ENCODE measurements around the gene ZBTB17.

DNA sequence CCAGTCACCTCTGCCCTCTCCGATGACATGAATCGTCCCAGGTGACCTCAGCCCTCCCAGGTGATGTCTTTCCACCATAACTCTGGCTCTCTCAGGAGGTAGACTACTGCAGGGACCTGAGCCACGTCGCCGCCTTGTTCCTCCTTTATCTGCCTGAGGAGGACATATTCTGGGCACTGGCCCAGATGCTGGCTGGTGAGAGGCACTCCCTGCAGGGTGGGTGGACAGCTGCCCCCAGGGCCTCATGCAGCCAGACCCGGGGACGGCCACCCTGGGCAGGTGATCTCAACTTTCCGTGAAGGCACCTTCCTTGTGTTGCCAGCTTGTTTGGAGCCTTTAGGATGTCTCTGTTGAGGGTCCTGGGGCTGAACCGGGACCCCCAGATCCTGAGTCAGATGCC is 13.9 kb upstream of the ZBTB17 start:
- TF ChIP-seq, protein P1, sequence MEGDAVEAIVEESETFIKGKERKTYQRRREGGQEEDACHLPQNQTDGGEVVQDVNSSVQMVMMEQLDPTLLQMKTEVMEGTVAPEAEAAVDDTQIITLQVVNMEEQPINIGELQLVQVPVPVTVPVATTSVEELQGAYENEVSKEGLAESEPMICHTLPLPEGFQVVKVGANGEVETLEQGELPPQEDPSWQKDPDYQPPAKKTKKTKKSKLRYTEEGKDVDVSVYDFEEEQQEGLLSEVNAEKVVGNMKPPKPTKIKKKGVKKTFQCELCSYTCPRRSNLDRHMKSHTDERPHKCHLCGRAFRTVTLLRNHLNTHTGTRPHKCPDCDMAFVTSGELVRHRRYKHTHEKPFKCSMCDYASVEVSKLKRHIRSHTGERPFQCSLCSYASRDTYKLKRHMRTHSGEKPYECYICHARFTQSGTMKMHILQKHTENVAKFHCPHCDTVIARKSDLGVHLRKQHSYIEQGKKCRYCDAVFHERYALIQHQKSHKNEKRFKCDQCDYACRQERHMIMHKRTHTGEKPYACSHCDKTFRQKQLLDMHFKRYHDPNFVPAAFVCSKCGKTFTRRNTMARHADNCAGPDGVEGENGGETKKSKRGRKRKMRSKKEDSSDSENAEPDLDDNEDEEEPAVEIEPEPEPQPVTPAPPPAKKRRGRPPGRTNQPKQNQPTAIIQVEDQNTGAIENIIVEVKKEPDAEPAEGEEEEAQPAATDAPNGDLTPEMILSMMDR (IDR thresholded peaks at IDR 0.05 in 2 of 3, conservative IDR thresholded peaks at IDR 0.05 in 1 of 3; ENCODE audit: control insufficient read depth in 2 of 3, extremely low read depth in 1 of 3, insufficient read depth in 1 of 3, low read depth in 3 of 3, low read length in 3 of 3): no peak
- TF ChIP-seq ZNF384 (IDR thresholded peaks at IDR 0.05; ENCODE audit: borderline replicate concordance, low read depth, low read length) (no peak), EP300 (IDR thresholded peaks at IDR 0.05; ENCODE audit: borderline replicate concordance in 1 of 2, control insufficient read depth in 1 of 2, low read depth in 2 of 2, low read length in 2 of 2) (no peak), CBFB (IDR thresholded peaks at IDR 0.05; ENCODE audit: low read depth) (no peak), STAT1 (conservative IDR thresholded peaks at IDR 0.05) (no peak), POLR2A (IDR thresholded peaks at IDR 0.05; ENCODE audit: low read depth, low read length) (no peak), JUNB (IDR thresholded peaks at IDR 0.05) (no peak), POLR2AphosphoS5 (IDR thresholded peaks at IDR 0.05; ENCODE audit: low read length) (no peak), CEBPB (IDR thresholded peaks at IDR 0.05; ENCODE audit: borderline replicate concordance in 1 of 2, low read depth in 2 of 2, low read length in 2 of 2) (no peak), EGR1 (IDR thresholded peaks at IDR 0.05; ENCODE audit: borderline replicate concordance in 1 of 2, low read depth in 2 of 2, low read length in 2 of 2) (no peak), JUND (IDR thresholded peaks at IDR 0.05; ENCODE audit: low read depth, low read length) (no peak), HCFC1 (IDR thresholded peaks at IDR 0.05; ENCODE audit: low read length) (no peak)
- TF ChIP-seq, protein P2, sequence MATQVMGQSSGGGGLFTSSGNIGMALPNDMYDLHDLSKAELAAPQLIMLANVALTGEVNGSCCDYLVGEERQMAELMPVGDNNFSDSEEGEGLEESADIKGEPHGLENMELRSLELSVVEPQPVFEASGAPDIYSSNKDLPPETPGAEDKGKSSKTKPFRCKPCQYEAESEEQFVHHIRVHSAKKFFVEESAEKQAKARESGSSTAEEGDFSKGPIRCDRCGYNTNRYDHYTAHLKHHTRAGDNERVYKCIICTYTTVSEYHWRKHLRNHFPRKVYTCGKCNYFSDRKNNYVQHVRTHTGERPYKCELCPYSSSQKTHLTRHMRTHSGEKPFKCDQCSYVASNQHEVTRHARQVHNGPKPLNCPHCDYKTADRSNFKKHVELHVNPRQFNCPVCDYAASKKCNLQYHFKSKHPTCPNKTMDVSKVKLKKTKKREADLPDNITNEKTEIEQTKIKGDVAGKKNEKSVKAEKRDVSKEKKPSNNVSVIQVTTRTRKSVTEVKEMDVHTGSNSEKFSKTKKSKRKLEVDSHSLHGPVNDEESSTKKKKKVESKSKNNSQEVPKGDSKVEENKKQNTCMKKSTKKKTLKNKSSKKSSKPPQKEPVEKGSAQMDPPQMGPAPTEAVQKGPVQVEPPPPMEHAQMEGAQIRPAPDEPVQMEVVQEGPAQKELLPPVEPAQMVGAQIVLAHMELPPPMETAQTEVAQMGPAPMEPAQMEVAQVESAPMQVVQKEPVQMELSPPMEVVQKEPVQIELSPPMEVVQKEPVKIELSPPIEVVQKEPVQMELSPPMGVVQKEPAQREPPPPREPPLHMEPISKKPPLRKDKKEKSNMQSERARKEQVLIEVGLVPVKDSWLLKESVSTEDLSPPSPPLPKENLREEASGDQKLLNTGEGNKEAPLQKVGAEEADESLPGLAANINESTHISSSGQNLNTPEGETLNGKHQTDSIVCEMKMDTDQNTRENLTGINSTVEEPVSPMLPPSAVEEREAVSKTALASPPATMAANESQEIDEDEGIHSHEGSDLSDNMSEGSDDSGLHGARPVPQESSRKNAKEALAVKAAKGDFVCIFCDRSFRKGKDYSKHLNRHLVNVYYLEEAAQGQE (IDR thresholded peaks at IDR 0.05; ENCODE audit: low read depth, low read length): no peak
- TF ChIP-seq, protein P3, sequence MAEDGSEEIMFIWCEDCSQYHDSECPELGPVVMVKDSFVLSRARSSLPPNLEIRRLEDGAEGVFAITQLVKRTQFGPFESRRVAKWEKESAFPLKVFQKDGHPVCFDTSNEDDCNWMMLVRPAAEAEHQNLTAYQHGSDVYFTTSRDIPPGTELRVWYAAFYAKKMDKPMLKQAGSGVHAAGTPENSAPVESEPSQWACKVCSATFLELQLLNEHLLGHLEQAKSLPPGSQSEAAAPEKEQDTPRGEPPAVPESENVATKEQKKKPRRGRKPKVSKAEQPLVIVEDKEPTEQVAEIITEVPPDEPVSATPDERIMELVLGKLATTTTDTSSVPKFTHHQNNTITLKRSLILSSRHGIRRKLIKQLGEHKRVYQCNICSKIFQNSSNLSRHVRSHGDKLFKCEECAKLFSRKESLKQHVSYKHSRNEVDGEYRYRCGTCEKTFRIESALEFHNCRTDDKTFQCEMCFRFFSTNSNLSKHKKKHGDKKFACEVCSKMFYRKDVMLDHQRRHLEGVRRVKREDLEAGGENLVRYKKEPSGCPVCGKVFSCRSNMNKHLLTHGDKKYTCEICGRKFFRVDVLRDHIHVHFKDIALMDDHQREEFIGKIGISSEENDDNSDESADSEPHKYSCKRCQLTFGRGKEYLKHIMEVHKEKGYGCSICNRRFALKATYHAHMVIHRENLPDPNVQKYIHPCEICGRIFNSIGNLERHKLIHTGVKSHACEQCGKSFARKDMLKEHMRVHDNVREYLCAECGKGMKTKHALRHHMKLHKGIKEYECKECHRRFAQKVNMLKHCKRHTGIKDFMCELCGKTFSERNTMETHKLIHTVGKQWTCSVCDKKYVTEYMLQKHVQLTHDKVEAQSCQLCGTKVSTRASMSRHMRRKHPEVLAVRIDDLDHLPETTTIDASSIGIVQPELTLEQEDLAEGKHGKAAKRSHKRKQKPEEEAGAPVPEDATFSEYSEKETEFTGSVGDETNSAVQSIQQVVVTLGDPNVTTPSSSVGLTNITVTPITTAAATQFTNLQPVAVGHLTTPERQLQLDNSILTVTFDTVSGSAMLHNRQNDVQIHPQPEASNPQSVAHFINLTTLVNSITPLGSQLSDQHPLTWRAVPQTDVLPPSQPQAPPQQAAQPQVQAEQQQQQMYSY (CRISPR knock-in tag; IDR thresholded peaks at IDR 0.05): no peak
